ENCODE data around the gene ZFR.
"Not testable (repeated sequence)": the region's sequence is repeated elsewhere in the genome, so short reads cannot be mapped to it uniquely, and the experiment has no call there.

ZFR gene

GRCh38 chr5:32444431-32445286, at the start of gene ZFR:
Gene ZFR (minus strand): TSS chr5:32444740. CDS start chr5:32444658, 82 bp downstream.
- peak; percentile 79 for DNase-seq (ENCODE audit: low read depth)

- DNase-seq (ENCODE audit: low read depth), result no peak
Observed at GRCh38 chr5:32490972-32491557, 46.5 kb upstream of the ZFR start.

GRCh38 chr5:32489791-32490562, 45.4 kb upstream of the ZFR start:
- peak; percentile 59 for DNase-seq (ENCODE audit: low read depth)

GRCh38 chr5:32487424-32487823, 42.9 kb upstream of the ZFR start:
- DNase-seq (ENCODE audit: low read depth), result no peak

GRCh38 chr5:32487008-32487407, 42.5 kb upstream of the ZFR start:
- no peak for DNase-seq (ENCODE audit: low read depth)

- DNase-seq (ENCODE audit: low read depth), result no peak
Observed at GRCh38 chr5:32482193-32482592, 37.7 kb upstream of the ZFR start.

GRCh38 chr5:32479096-32479495, 34.6 kb upstream of the ZFR start:
- no peak for DNase-seq (ENCODE audit: low read depth)

- DNase-seq (ENCODE audit: low read depth), result no peak
Observed at GRCh38 chr5:32476891-32477290, 32.4 kb upstream of the ZFR start.

- DNase-seq (ENCODE audit: low read depth), result no peak
Observed at GRCh38 chr5:32475334-32476097, 31.0 kb upstream of the ZFR start.

- no peak for DNase-seq (ENCODE audit: low read depth)
Observed at GRCh38 chr5:32474209-32474854, 29.8 kb upstream of the ZFR start.

- DNase-seq (ENCODE audit: low read depth), result no peak
Observed at GRCh38 chr5:32473072-32473471, 28.5 kb upstream of the ZFR start.

GRCh38 chr5:32471784-32472183, 27.2 kb upstream of the ZFR start:
- no peak for DNase-seq (ENCODE audit: low read depth)

GRCh38 chr5:32465076-32465475, 20.5 kb upstream of the ZFR start:
- DNase-seq (ENCODE audit: low read depth), result no peak

GRCh38 chr5:32462618-32463017, 18.1 kb upstream of the ZFR start:
- peak; percentile 52 for DNase-seq (ENCODE audit: low read depth)

- no peak for DNase-seq (ENCODE audit: low read depth)
Observed at GRCh38 chr5:32461441-32462120, 17.0 kb upstream of the ZFR start.

GRCh38 chr5:32460702-32461101, 16.2 kb upstream of the ZFR start:
- no peak for DNase-seq (ENCODE audit: low read depth)

GRCh38 chr5:32458880-32459495, 14.4 kb upstream of the ZFR start:
- DNase-seq (ENCODE audit: low read depth), result no peak

GRCh38 chr5:32455311-32455710, 10.8 kb upstream of the ZFR start:
- DNase-seq (ENCODE audit: low read depth), result no peak

GRCh38 chr5:32454821-32455220, 10.3 kb upstream of the ZFR start:
- DNase-seq (ENCODE audit: low read depth), result no peak

- DNase-seq (ENCODE audit: low read depth), result no peak
Observed at GRCh38 chr5:32453916-32454315, 9.4 kb upstream of the ZFR start.

- DNase-seq (ENCODE audit: low read depth), result not testable (repeated sequence)
Observed at GRCh38 chr5:32452316-32452715, 7.8 kb upstream of the ZFR start.

Data from amniotic epithelial cell (primary cell).